Measurements from ENCODE around the gene UGT3A1. TPM values are rescaled to one million over a fixed set of nuclear protein-coding genes. Genes with fewer than 3 reads are reported as not detected.

UGT3A1 gene
- total RNA-seq, 2 donors from 2014 or later: 0.34 to 2.2 TPM

GRCh38 chr5:35926389-35927051, 64.7 kb downstream of the UGT3A1 start:
- TF ChIP-seq POLR2AphosphoS5 (IDR thresholded peaks at IDR 0.05) (no peak), CTCF (IDR thresholded peaks at IDR 0.05) (peak; percentile 57 to 84 (median 81))
- H3K36me3 ChIP-seq: no peaks in the 10 kb centered on the region
- H3K27me3 ChIP-seq (replicated peaks; ENCODE audit: insufficient read depth): no peaks in the 10 kb centered on the region
- peak; percentile 42 for DNase-seq (ENCODE audit: low spot score)
- no peaks in the 10 kb centered on the region for H3K9me3 ChIP-seq
- no peak overlapping the region for H3K27ac ChIP-seq
- WGBS: 39% methylated on average over 13 of the region's 13 CpGs
- H3K4me3 ChIP-seq: no peak overlapping the region
- intact Hi-C loops (cut with DNase I): loop anchor here (2.0 to 5.0 kb wide), 2 partner anchors 149 to 310 kb away; partner anchors contain the start of gene SPEF2
- no peaks in the 10 kb centered on the region for H3K4me1 ChIP-seq (replicated peaks)

DNA sequence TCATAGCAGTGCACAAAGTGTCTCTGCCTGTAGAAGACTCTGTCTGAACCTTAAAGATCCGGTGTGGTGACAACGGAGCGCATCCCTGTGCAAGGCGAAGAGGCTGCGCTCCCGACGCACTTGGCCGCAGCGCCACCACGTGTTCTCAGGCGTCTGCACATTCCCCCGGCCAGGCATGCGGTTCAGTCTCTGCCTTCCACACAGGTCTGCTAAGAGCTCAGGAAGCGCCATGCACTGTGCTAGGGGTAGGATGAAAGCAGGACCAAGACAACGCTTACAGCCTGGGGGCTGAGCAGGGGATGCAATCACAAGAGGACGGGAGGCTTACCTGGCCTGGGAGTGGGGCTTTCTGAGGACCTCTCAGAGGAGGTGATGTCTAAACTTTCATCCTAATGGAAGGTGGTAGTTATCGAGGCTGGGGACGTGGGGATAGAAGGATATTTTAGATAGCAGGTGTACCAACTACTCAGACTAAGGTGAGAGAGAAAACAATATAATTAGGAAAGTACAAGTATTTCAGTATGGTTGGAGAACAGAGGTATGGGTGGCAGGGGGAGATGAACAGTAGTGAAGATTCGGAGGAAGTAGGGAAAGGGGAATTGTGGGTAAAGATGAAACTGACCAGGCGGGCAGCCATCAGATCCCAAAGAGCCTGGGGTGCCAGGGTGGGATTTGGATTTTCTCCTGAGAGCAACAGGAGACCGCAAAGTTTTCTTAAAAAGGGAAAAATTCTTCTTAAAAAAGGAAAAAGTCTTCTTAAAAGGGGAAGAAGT, 66.1 kb downstream of the UGT3A1 start:
- Histone ChIP-seq H3K4me1 (replicated peaks) (no peaks in the 10 kb centered on the region), H3K4me3 (no peak overlapping the region), H3K36me3 (no peaks in the 10 kb centered on the region), H3K9me3 (no peaks in the 10 kb centered on the region), H3K27ac (no peak overlapping the region), H3K27me3 (replicated peaks; ENCODE audit: insufficient read depth) (no peaks in the 10 kb centered on the region)
- 23% methylated on average over 15 of the region's 21 CpGs for WGBS
- intact Hi-C loops (cut with DNase I): loop anchor here (2.0 to 5.0 kb wide), 2 partner anchors 148 to 836 kb away; no protein-coding TSS in a partner anchor
- TF ChIP-seq POLR2A (IDR thresholded peaks at IDR 0.05): no peak
- peak; percentile 18 to 67 (median 58) for TF ChIP-seq CTCF (IDR thresholded peaks at IDR 0.05)
- no peak for TF ChIP-seq POLR2AphosphoS5 (IDR thresholded peaks at IDR 0.05)
- peak; percentile 55 for DNase-seq (ENCODE audit: low spot score)

- intact Hi-C loops (cut with DNase I): loop anchor here (2.0 kb wide), 1 partner anchor 836 kb away; no protein-coding TSS in a partner anchor
- H3K4me1 ChIP-seq (replicated peaks): no peaks in the 10 kb centered on the region
- DNase-seq (ENCODE audit: low spot score): no peak
- H3K27ac ChIP-seq: no peak overlapping the region
- 49% methylated on average over 10 of the region's 10 CpGs for WGBS
- no peak overlapping the region for H3K4me3 ChIP-seq
- no peaks in the 10 kb centered on the region for H3K36me3 ChIP-seq
- no peaks in the 10 kb centered on the region for H3K9me3 ChIP-seq
- no peak for TF ChIP-seq CTCF (IDR thresholded peaks at IDR 0.05)
- TF ChIP-seq POLR2A (IDR thresholded peaks at IDR 0.05): no peak
- TF ChIP-seq POLR2AphosphoS5 (IDR thresholded peaks at IDR 0.05): no peak
- H3K27me3 ChIP-seq (replicated peaks; ENCODE audit: insufficient read depth): no peaks in the 10 kb centered on the region
Observed at GRCh38 chr5:35924122-35924949, 66.9 kb downstream of the UGT3A1 start.

- H3K4me1 ChIP-seq (replicated peaks): no peaks in the 10 kb centered on the region
- H3K36me3 ChIP-seq: no peaks in the 10 kb centered on the region
- intact Hi-C loops (cut with DNase I): no loop called here
- H3K27me3 ChIP-seq (replicated peaks; ENCODE audit: insufficient read depth): no peaks in the 10 kb centered on the region
- no peak overlapping the region for H3K27ac ChIP-seq
- no peak overlapping the region for H3K4me3 ChIP-seq
- DNase-seq (ENCODE audit: low spot score): no peak
- no peaks in the 10 kb centered on the region for H3K9me3 ChIP-seq
- no peak for TF ChIP-seq CTCF (IDR thresholded peaks at IDR 0.05)
- TF ChIP-seq POLR2AphosphoS5 (IDR thresholded peaks at IDR 0.05): no peak
- TF ChIP-seq POLR2A (IDR thresholded peaks at IDR 0.05): no peak
- 86% methylated on average over 7 of the region's 7 CpGs for WGBS
Observed at GRCh38 chr5:35922468-35922867, 68.7 kb downstream of the UGT3A1 start.

Data from prostate gland (tissue), 2 donors.